ENCODE results near the gene SH3PXD2B. TPM values are rescaled to one million over a fixed set of nuclear protein-coding genes. Genes with fewer than 3 reads are reported as not detected.
A peak's percentile ranks its signal among the peaks of the same experiment; 100 is the strongest.

Gene SH3PXD2B
- polyA plus RNA-seq, 3 donors = 0.19 to 0.77 (median 0.31) TPM

DNA sequence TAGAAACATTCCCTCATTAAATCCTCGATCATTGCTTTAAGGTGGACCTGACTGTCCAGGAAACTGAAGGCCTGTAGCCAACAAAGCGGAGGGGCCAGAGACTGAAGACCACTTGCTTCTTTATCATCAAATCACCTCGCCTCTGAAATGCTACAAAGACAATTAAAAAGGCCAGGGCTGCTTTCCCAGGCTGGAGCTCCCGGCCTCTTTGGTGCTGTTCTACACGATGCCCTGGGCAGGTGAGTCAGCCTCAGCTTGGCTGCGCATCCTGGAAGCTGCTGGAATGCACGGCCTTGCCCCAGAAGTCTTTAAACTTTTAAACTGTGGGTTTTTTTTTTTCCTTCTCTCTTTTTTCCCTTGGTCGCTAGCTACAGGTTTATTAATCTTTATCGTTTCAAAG is 46.5 kb downstream of the SH3PXD2B start:
- peaks cover 40 to 41% of the 10 kb centered on the region in 2 donors for H3K4me1 ChIP-seq (ENCODE audit: control insufficient read depth in 1 of 2, insufficient read depth in 2 of 2, low read length in 2 of 2)
- H3K4me2 ChIP-seq (replicated peaks; ENCODE audit: extremely low read depth, low read length, poor library complexity, severe bottlenecking) = no peak overlapping the region
- H3K4me3 ChIP-seq (replicated peaks in 1 of 3; ENCODE audit: low read depth in 2 of 3, low read length in 3 of 3) = no peak overlapping the region
- 98% methylated on average over 7 of the region's 9 CpGs for WGBS (ENCODE audit: insufficient coverage)
- no peaks in the 10 kb centered on the region for H4K20me1 ChIP-seq (ENCODE audit: insufficient read depth, low read length)
- TF ChIP-seq, protein P1, sequence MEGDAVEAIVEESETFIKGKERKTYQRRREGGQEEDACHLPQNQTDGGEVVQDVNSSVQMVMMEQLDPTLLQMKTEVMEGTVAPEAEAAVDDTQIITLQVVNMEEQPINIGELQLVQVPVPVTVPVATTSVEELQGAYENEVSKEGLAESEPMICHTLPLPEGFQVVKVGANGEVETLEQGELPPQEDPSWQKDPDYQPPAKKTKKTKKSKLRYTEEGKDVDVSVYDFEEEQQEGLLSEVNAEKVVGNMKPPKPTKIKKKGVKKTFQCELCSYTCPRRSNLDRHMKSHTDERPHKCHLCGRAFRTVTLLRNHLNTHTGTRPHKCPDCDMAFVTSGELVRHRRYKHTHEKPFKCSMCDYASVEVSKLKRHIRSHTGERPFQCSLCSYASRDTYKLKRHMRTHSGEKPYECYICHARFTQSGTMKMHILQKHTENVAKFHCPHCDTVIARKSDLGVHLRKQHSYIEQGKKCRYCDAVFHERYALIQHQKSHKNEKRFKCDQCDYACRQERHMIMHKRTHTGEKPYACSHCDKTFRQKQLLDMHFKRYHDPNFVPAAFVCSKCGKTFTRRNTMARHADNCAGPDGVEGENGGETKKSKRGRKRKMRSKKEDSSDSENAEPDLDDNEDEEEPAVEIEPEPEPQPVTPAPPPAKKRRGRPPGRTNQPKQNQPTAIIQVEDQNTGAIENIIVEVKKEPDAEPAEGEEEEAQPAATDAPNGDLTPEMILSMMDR (IDR thresholded peaks at IDR 0.05) = no peak
- H3K79me2 ChIP-seq (ENCODE audit: insufficient read depth, low read length) = no peaks in the 10 kb centered on the region
- no peak overlapping the region for H3K27ac ChIP-seq (ENCODE audit: low read depth in 1 of 2, low read length in 2 of 2)
- peaks cover 0 to 10% of the 10 kb centered on the region in 2 donors for H3K27me3 ChIP-seq (ENCODE audit: control insufficient read depth in 2 of 2, insufficient read depth in 2 of 2, low read length in 2 of 2)
- peak in 1 of 3 donors; percentile 31 for DNase-seq
- H2AFZ ChIP-seq (ENCODE audit: insufficient read depth, low read depth, low read length, poor library complexity, severe bottlenecking) = no peak overlapping the region
- H3K9me3 Mint-ChIP-seq = peaks cover 0 to 6% (median 0%) of the 10 kb centered on the region in 7 donors
- intact Hi-C loops (cut with micrococcal nuclease) = no loop called here
- H3K4me3 Mint-ChIP-seq = peak overlapping the region in 1 of 2 donors; percentile 30
- H3K9me3 ChIP-seq (replicated peaks in 1 of 2; ENCODE audit: control insufficient read depth in 1 of 2, insufficient read depth in 1 of 2, low read length in 2 of 2) = peaks cover 0 to 2% of the 10 kb centered on the region in 2 donors
- H3K27me3 Mint-ChIP-seq (ENCODE audit: low read depth in 3 of 3) = peaks cover 16 to 24% (median 23%) of the 10 kb centered on the region in 3 donors
- peaks cover 1 to 10% of the 10 kb centered on the region in 2 donors for H3K36me3 Mint-ChIP-seq
- no peaks in the 10 kb centered on the region for H3K36me3 ChIP-seq (replicated peaks in 1 of 2; ENCODE audit: control insufficient read depth in 1 of 2, insufficient read depth in 2 of 2, low read length in 2 of 2)
- peak overlapping the region in 1 of 7 donors; percentile 86 for H3K27ac Mint-ChIP-seq
- H3K4me1 Mint-ChIP-seq = peaks cover 38% of the 10 kb centered on the region
- H3K9ac ChIP-seq (ENCODE audit: insufficient read depth, low read length, poor library complexity, severe bottlenecking) = no peak overlapping the region

DNA sequence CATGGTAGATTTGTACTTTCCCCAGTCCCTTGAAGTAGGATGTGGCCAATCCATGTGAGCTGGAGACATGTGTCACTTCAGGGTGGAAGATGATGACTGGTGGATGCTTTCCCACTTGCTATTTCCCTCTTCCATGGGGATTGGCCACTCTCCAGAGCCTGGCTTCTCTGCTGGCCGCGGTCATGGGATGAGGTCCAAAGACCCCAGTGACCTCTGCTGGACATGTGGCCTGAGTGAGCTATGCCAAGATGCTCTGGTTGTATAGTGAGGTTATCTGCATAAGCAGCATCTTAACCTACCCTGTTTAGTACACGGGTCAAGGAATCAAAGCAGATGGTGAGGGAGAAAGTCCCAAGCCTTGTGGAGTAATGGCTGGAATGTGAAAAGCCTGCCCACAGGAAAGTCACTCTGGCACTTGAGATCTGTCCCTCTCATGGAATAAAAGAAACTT is 47.1 kb downstream of the SH3PXD2B start:
- Histone ChIP-seq H4K20me1 (ENCODE audit: insufficient read depth, low read length) (no peaks in the 10 kb centered on the region), H3K9ac (ENCODE audit: insufficient read depth, low read length, poor library complexity, severe bottlenecking) (no peak overlapping the region), H3K36me3 (replicated peaks in 1 of 2; ENCODE audit: control insufficient read depth in 1 of 2, insufficient read depth in 2 of 2, low read length in 2 of 2) (no peaks in the 10 kb centered on the region), H2AFZ (ENCODE audit: insufficient read depth, low read depth, low read length, poor library complexity, severe bottlenecking) (no peak overlapping the region), H3K27me3 (ENCODE audit: control insufficient read depth in 2 of 2, insufficient read depth in 2 of 2, low read length in 2 of 2) (peaks cover 0 to 10% of the 10 kb centered on the region in 2 donors), H3K4me1 (ENCODE audit: control insufficient read depth in 1 of 2, insufficient read depth in 2 of 2, low read length in 2 of 2) (peaks cover 35% of the 10 kb centered on the region in 2 donors), H3K4me3 (replicated peaks in 1 of 3; ENCODE audit: low read depth in 2 of 3, low read length in 3 of 3) (no peak overlapping the region), H3K4me2 (replicated peaks; ENCODE audit: extremely low read depth, low read length, poor library complexity, severe bottlenecking) (no peak overlapping the region), H3K79me2 (ENCODE audit: insufficient read depth, low read length) (no peaks in the 10 kb centered on the region), H3K27ac (ENCODE audit: low read depth in 1 of 2, low read length in 2 of 2) (no peak overlapping the region), H3K9me3 (replicated peaks in 1 of 2; ENCODE audit: control insufficient read depth in 1 of 2, insufficient read depth in 1 of 2, low read length in 2 of 2) (peaks cover 0 to 2% of the 10 kb centered on the region in 2 donors)
- peaks cover 0 to 7% (median 3%) of the 10 kb centered on the region in 7 donors for H3K9me3 Mint-ChIP-seq
- peak in 1 of 3 donors; percentile 44 for DNase-seq
- H3K4me1 Mint-ChIP-seq = peaks cover 32% of the 10 kb centered on the region
- no CpG with 5 or more reads among the region's 3 CpGs for WGBS (ENCODE audit: insufficient coverage)
- intact Hi-C loops (cut with micrococcal nuclease) = no loop called here
- peak overlapping the region in 1 of 7 donors; percentile 86 for H3K27ac Mint-ChIP-seq
- peaks cover 19 to 25% (median 24%) of the 10 kb centered on the region in 3 donors for H3K27me3 Mint-ChIP-seq (ENCODE audit: low read depth in 3 of 3)
- TF ChIP-seq, protein P1 (IDR thresholded peaks at IDR 0.05) = no peak
- peak overlapping the region in 1 of 2 donors; percentile 31 for H3K4me3 Mint-ChIP-seq
- H3K36me3 Mint-ChIP-seq = peaks cover 0 to 7% of the 10 kb centered on the region in 2 donors

Measured in CD14-positive monocyte (primary cell).